ENCODE measurements around the gene CDH7.

GRCh38 chr18:65746936-65747335 lies 3.9 kb upstream of the CDH7 start:
- no peak for TF ChIP-seq CTCF (conservative IDR thresholded peaks at IDR 0.05; ENCODE audit: low read length)
- TF ChIP-seq EZH2phosphoT487 (IDR thresholded peaks at IDR 0.05; ENCODE audit: borderline replicate concordance): no peak

Data from Loucy (cell line).